ENCODE data around the gene USP13. TPM values are rescaled to one million over a fixed set of nuclear protein-coding genes. Genes with fewer than 3 reads are reported as not detected.

USP13 gene
- total and polyA plus RNA-seq, 2 experiments from 2014 or later = 9.6 to 22.7 TPM

DNA sequence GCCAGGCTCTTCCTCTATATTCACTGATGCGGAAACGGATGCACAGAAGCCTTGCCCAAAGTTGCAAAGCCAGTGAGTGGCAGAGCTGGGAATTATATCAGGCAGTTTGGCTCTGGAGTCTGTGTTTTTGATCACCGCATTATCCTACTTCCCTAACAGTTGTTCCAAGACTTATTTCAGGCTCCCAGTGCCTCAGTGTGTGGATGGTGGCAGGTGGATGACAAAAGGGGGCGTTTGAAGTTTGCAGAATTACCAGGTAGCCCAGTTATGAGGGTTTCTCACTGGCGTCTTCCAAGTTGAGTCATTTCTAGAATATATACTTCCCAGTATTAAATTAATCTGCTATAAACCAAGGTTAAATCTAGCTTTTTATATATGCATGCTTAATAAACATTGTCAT is 81.0 kb downstream of the USP13 start (continued):
- TF ChIP-seq, protein P1, sequence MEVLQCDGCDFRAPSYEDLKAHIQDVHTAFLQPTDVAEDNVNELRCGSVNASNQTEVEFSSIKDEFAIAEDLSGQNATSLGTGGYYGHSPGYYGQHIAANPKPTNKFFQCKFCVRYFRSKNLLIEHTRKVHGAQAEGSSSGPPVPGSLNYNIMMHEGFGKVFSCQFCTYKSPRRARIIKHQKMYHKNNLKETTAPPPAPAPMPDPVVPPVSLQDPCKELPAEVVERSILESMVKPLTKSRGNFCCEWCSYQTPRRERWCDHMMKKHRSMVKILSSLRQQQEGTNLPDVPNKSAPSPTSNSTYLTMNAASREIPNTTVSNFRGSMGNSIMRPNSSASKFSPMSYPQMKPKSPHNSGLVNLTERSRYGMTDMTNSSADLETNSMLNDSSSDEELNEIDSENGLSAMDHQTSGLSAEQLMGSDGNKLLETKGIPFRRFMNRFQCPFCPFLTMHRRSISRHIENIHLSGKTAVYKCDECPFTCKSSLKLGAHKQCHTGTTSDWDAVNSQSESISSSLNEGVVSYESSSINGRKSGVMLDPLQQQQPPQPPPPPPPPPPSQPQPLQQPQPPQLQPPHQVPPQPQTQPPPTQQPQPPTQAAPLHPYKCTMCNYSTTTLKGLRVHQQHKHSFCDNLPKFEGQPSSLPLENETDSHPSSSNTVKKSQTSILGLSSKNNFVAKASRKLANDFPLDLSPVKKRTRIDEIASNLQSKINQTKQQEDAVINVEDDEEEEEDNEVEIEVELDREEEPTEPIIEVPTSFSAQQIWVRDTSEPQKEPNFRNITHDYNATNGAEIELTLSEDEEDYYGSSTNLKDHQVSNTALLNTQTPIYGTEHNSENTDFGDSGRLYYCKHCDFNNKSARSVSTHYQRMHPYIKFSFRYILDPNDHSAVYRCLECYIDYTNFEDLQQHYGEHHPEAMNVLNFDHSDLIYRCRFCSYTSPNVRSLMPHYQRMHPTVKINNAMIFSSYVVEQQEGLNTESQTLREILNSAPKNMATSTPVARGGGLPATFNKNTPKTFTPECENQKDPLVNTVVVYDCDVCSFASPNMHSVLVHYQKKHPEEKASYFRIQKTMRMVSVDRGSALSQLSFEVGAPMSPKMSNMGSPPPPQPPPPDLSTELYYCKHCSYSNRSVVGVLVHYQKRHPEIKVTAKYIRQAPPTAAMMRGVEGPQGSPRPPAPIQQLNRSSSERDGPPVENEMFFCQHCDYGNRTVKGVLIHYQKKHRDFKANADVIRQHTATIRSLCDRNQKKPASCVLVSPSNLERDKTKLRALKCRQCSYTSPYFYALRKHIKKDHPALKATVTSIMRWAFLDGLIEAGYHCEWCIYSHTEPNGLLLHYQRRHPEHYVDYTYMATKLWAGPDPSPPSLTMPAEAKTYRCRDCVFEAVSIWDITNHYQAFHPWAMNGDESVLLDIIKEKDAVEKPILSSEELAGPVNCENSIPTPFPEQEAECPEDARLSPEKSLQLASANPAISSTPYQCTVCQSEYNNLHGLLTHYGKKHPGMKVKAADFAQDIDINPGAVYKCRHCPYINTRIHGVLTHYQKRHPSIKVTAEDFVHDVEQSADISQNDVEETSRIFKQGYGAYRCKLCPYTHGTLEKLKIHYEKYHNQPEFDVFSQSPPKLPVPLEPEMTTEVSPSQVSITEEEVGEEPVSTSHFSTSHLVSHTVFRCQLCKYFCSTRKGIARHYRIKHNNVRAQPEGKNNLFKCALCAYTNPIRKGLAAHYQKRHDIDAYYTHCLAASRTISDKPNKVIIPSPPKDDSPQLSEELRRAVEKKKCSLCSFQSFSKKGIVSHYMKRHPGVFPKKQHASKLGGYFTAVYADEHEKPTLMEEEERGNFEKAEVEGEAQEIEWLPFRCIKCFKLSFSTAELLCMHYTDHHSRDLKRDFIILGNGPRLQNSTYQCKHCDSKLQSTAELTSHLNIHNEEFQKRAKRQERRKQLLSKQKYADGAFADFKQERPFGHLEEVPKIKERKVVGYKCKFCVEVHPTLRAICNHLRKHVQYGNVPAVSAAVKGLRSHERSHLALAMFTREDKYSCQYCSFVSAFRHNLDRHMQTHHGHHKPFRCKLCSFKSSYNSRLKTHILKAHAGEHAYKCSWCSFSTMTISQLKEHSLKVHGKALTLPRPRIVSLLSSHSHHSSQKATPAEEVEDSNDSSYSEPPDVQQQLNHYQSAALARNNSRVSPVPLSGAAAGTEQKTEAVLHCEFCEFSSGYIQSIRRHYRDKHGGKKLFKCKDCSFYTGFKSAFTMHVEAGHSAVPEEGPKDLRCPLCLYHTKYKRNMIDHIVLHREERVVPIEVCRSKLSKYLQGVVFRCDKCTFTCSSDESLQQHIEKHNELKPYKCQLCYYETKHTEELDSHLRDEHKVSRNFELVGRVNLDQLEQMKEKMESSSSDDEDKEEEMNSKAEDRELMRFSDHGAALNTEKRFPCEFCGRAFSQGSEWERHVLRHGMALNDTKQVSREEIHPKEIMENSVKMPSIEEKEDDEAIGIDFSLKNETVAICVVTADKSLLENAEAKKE (CRISPR knock-in tag; IDR thresholded peaks at IDR 0.05) = no peak
- no peak for TF ChIP-seq JUNB (IDR thresholded peaks at IDR 0.05; ENCODE audit: unreplicated experiment)

DNA sequence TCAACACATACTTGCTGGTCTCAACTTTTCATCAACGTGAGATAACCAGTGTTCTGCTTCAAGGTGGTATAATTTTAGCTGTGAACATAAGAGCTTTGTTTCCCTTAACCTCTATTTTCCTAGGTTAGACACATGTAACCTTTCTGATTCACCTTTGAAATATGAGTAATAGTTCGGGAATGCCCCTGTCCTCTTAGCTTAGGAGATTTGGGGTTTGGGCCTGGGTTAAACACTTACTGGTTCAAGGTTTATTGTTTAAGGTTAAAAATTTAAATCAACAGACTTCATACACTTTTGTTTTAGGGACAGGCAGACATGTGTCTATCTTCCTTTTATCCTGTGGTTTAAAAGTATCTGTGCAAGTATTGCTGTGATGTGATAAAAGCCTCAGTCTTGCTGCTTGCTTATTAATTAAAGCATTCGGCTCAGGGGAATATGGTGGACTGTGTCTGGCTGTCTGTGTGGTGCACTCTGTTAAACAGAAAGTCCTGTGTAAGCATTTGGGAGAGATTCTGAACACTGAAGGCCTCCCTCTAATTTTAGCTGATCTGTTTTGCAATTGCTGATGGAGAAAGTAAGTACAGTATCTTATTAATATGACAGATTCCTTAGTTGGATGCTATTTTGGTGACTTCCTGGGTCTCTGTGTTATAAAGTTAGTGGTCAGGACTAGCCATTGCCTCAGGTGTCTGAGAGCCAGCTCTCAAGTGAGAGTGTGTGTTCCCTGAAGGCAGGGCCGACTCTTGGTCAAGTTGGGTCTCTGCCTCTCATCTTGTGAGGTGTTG is 81.8 kb downstream of the USP13 start:
- no peaks in the 10 kb centered on the region for H3K4me1 Mint-ChIP-seq
- no peak overlapping the region for H3K4me2 ChIP-seq
- no peak for TF ChIP-seq CREB1 (CRISPR knock-in tag; IDR thresholded peaks at IDR 0.05; ENCODE audit: low read depth)
- TF ChIP-seq, protein P2, sequence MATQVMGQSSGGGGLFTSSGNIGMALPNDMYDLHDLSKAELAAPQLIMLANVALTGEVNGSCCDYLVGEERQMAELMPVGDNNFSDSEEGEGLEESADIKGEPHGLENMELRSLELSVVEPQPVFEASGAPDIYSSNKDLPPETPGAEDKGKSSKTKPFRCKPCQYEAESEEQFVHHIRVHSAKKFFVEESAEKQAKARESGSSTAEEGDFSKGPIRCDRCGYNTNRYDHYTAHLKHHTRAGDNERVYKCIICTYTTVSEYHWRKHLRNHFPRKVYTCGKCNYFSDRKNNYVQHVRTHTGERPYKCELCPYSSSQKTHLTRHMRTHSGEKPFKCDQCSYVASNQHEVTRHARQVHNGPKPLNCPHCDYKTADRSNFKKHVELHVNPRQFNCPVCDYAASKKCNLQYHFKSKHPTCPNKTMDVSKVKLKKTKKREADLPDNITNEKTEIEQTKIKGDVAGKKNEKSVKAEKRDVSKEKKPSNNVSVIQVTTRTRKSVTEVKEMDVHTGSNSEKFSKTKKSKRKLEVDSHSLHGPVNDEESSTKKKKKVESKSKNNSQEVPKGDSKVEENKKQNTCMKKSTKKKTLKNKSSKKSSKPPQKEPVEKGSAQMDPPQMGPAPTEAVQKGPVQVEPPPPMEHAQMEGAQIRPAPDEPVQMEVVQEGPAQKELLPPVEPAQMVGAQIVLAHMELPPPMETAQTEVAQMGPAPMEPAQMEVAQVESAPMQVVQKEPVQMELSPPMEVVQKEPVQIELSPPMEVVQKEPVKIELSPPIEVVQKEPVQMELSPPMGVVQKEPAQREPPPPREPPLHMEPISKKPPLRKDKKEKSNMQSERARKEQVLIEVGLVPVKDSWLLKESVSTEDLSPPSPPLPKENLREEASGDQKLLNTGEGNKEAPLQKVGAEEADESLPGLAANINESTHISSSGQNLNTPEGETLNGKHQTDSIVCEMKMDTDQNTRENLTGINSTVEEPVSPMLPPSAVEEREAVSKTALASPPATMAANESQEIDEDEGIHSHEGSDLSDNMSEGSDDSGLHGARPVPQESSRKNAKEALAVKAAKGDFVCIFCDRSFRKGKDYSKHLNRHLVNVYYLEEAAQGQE (IDR thresholded peaks at IDR 0.05; ENCODE audit: unreplicated experiment) = no peak
- TF ChIP-seq EZH2 (IDR thresholded peaks at IDR 0.05; ENCODE audit: low read depth, unreplicated experiment) = no peak
- no peak for TF ChIP-seq POLR2AphosphoS5 (IDR thresholded peaks at IDR 0.05; ENCODE audit: low read depth)
- no peak for TF ChIP-seq NANOG (IDR thresholded peaks at IDR 0.05; ENCODE audit: borderline replicate concordance)
- TF ChIP-seq, protein P3, sequence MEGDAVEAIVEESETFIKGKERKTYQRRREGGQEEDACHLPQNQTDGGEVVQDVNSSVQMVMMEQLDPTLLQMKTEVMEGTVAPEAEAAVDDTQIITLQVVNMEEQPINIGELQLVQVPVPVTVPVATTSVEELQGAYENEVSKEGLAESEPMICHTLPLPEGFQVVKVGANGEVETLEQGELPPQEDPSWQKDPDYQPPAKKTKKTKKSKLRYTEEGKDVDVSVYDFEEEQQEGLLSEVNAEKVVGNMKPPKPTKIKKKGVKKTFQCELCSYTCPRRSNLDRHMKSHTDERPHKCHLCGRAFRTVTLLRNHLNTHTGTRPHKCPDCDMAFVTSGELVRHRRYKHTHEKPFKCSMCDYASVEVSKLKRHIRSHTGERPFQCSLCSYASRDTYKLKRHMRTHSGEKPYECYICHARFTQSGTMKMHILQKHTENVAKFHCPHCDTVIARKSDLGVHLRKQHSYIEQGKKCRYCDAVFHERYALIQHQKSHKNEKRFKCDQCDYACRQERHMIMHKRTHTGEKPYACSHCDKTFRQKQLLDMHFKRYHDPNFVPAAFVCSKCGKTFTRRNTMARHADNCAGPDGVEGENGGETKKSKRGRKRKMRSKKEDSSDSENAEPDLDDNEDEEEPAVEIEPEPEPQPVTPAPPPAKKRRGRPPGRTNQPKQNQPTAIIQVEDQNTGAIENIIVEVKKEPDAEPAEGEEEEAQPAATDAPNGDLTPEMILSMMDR (conservative IDR thresholded peaks at IDR 0.05; ENCODE audit: low read depth in 2 of 2) = no peak
- no peak for TF ChIP-seq ZNF331 (CRISPR knock-in tag; IDR thresholded peaks at IDR 0.05; ENCODE audit: low read depth)
- TF ChIP-seq JUNB (IDR thresholded peaks at IDR 0.05; ENCODE audit: unreplicated experiment) = no peak
- no peak for TF ChIP-seq STAT1 (IDR thresholded peaks at IDR 0.05; ENCODE audit: unreplicated experiment)

More for the DNA sequence above, 81.8 kb downstream of the USP13 start:
- ATAC-seq = no peak
- Mint-ChIP-seq H3K36me3 (ENCODE audit: low read depth) (peaks cover 14% of the 10 kb centered on the region), H3K27ac (no peak overlapping the region), H3K9me3 (no peaks in the 10 kb centered on the region), H3K27me3 (ENCODE audit: insufficient read depth, low read depth, poor library complexity) (peaks cover 4% of the 10 kb centered on the region), H3K4me3 (no peak overlapping the region)
- DNase-seq (ENCODE audit: low spot score) = no peak
- no peaks in the 10 kb centered on the region for H3K4me1 ChIP-seq (ENCODE audit: insufficient read depth)
- H3K27ac ChIP-seq (ENCODE audit: low read depth) = no peak overlapping the region
- 0 out of 2 replicates have a peak, but pooled peaks cover 4% of the 10 kb centered on the region for H4K20me1 ChIP-seq (replicated peaks; ENCODE audit: insufficient read depth)
- H3K79me2 ChIP-seq (replicated peaks; ENCODE audit: insufficient read depth) = no peaks in the 10 kb centered on the region
- no peak overlapping the region for H3K4me3 ChIP-seq
- H3K27me3 ChIP-seq (ENCODE audit: insufficient read depth) = no peaks in the 10 kb centered on the region
- H3K9me2 ChIP-seq (ENCODE audit: insufficient read depth) = no peaks in the 10 kb centered on the region
- no peaks in the 10 kb centered on the region for H3F3A ChIP-seq (replicated peaks; ENCODE audit: low read depth)
- 0 out of 2 replicates have a peak, but pooled peaks cover 8% of the 10 kb centered on the region for H3K36me3 ChIP-seq (ENCODE audit: insufficient read depth)
- H2AFZ ChIP-seq = no peak overlapping the region
